Endothelial cell of umbilical vein (primary cell): ENCODE results near the gene SIPA1L3.

Experiments
- EZH2 ChIP-seq: IDR thresholded peaks from 2 replicates; pipeline ENCODE4 v1.6.1; 2012; ENCODE audit warnings: borderline replicate concordance, low read depth, mild to moderate bottlenecking, moderate library complexity, low read length, inconsistent platforms; ENCODE audit not compliant: severe bottlenecking
- POLR2A ChIP-seq: IDR thresholded peaks from 2 replicates; pipeline ENCODE4 v1.6.1; 2012; ENCODE audit warnings: low read depth, mild to moderate bottlenecking, control low read depth, low read length

DNA sequence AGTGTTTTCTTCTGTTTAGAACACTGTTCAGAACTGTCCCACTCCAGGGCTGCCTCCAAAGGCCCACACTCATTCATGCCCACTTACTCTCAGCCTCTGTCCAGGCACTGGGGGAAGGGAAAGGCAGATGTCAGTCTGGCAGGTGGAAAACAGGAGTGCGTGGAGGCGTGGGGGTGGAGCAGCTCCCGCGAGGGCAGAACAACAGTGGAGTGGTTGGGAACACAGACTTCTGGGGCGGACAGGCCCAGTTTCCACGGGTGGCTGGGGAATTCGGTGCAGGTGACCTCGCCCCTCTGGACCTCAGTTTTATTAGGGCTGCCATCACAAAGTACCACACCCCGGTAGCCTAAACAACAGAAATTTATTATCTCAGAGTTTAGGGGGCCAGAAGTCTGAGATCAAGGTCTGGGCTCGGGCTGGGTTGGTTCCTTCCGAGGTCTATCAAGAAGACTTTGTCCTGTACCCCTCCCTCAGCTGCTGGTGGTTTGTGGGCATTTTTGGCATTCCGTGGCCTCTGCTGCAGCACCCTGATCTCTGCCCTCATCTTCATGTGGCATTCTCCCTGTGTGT is 59.7 kb downstream of the SIPA1L3 start:
- no peak for TF ChIP-seq EZH2
- TF ChIP-seq POLR2A = no peak
